GM20431 (cell line): Measurements from ENCODE around the gene RASSF9.

Experiments
- in situ Hi-C: fragments of 300-500 bp; cut with MseI, MboI; formaldehyde crosslinking; loops from one replicate; pipeline ENCODE4 v1.15.0; 2020; ENCODE audit warnings: low sequenced_read_pairs; ENCODE audit not compliant: unreplicated experiment

Gene RASSF9

DNA sequence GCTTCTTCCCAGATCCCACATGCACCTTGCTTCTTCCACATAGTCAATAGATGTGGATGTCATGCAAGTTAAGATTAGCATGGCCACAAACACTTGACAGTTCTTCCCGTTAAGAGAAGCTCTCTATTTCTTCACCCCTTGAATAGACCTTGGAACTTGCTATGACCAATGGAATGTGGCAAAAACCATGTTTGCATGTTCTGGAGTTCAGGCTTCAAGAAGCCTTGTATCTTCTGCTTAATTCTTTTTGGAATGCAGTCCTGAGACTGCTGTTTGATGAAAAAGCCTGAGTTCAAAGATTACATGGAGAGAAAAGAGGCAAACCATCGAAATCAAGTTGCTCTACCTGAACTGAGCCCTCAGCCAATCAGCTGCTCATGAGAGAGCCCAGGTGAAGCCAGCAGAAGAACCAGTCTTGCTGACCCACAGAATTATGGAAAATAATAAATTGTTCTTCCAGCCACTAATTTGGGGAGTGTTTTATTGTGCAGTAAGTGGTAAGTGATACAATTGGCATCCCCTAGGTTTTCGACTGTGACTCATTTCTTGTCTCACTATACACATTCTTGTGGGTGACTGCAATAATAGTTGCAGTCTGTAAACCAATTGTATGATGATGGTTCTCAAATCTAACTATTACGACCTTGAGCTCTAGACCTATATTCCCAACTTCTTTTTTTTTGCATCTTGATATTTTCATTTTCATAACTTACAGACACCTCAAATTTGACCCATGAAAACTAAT is 12.6 kb downstream of the RASSF9 start:
- in situ Hi-C loops: no loop called here

DNA sequence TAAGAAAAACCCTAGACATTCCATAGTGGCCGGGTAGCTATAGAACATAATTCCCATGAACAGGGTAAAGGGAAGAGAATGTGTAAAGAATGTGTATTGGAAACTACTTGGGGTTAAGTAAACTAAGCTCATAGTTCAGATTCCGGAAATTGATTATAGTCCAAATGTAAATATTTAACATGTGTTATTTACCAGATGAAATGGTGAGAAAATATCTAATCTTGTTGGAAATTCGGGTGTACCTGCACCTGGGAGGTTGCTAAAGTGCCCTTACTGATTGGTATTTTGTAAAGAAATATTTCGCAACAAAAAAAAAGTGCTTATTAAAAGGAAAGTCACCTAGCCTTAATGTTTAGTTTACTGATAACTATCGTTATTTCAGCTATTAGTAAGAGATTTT is 14.4 kb downstream of the RASSF9 start:
- in situ Hi-C loops: no loop called here

DNA sequence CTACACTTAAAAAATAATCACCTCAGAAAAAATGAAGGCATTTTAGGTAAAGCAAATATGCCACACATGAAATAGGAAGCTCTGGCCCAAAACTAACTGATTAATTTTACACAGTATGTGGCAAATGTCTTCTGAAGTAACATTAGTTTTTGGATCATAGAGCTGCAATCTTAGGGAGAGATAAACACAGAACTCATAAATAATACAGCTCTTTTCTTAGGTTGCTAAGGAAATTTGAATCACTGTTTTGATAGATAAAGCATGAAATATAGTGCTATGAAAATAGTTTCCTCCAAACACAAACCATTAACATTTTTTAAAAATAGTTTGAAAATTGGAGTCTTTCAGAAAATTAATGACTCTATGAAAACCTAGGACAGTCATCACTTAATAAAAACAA is 15.0 kb downstream of the RASSF9 start:
- in situ Hi-C loops: no loop called here

DNA sequence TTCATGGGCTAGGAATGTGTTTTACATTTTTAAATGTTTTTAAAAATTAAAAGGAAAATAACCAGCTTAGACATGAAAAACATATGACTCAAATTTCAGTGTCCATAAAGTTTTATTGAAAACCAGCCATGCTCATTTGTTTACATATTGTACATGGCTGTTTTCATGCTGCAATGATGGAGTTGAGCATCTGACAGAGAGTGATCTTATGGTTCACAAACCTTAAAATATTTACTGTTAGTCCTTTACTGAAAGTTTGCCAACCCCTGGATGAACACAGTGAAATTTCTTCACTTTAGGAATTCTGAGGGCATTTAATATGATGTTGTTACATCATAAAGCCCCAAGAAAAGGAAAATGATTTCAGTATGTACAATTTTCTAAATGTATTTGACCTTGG is 16.1 kb downstream of the RASSF9 start:
- in situ Hi-C loops: no loop called here

DNA sequence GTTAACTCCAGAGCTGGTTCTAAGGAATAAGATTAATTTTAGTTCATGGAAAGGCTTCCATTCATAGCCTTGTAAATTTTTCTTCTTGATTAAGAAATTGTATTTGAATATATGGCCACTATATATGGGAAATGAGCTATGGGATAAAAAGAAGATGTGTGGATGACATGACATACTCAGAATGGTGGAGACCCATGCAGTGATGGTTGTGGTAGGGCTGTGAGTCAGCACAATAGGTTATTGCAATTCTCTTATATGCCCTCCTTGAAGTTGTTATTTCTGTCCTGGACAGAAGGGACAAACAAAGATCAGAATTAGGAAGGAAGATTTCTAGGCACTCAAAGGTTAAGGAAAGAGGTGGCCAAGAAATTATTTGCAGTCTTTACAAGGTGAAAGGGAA is 21.5 kb downstream of the RASSF9 start:
- in situ Hi-C loops: no loop called here

DNA sequence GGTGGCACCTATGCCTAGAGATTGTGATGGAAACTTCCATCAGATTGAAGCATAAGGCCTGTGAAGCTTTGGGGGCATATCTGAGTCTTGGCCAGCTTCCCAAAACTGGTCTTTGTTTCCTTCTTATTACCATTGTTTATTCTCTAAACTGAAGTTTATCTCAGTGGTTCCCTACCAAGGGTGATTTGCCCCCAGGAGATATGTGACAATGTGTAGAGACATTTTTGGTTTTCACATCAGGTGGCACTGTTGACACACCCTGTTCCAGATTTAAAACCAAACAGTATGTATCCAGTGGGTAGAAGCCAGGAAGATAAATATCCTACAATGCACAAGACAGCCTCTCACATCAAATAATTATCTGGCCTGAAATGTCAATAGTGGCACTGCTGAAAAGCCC is 22.1 kb downstream of the RASSF9 start:
- in situ Hi-C loops: no loop called here

DNA sequence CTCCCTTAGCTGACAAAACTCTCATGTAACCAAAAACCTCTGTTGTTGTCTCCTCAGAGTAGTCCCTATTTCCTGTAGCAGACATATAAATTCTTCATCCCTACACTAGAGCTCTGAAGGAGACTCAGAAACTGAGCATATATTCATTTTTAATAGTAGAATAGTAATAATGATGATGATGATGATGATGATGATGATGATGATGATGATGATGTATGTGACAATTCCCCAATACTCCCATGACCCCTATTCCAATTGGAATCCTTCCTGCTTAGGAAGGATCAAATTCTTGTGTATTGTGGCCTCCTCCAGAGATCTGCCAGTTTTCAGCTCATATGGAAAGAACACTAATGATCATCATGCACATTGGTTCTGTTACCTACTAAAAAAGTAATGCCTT is 26.7 kb downstream of the RASSF9 start:
- in situ Hi-C loops: no loop called here

DNA sequence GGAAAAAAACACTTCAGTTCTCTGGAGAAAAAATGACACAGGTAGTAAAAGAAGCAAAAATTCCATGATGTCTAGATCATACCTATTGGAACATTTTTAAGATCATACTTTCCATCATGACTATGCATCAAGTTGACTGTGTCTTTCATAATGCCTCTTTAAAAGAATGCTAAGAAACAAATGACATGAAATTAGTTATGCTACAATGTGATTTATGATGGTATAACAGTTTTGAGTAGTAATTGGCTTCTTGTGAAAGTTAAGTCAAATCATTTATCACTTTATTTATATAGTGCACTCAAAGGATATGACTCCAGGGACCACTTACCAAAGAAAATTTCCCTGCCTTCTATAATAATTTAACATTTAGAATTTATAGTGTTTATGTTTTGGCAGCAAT is 28.5 kb downstream of the RASSF9 start:
- in situ Hi-C loops: no loop called here

DNA sequence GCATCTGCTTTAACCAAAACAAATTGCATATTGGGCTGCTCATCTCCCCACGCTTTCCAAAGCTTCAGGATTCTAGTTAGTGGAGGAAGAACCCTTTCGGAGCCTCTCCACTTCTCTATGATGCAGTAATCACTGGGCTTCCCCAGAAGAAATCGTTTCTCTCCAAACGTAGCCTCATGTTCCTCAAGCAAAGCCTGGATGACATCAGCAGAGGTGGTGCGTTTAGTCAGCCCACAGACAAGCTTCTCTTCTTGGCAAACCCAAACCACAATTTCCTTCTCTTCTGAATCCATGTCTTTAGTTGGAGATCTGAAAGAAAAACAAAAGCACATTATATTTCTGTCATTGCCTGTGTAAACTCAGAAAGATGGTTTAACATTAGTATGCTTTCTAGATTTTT is 30.6 kb downstream of the RASSF9 start:
- in situ Hi-C loops: no loop called here

DNA sequence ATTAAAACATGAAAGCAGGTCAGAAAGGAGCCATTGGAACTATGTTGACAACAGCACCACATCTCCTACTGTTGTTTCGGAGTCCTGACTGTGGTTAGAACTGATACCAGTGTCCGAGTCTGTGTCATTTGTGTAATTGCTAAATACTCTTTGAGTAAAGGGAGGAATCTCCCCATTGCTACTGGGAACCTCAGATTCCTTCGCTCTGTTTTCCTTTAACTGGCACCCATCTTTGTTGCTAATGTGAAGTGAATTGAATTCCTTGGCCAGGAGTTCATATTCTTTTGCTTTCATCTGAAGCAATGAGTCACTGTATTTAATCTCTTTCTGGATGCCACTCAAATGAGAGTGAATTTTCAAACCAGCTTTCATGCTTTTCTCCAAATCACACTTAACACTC is 31.5 kb downstream of the RASSF9 start:
- in situ Hi-C loops: no loop called here

DNA sequence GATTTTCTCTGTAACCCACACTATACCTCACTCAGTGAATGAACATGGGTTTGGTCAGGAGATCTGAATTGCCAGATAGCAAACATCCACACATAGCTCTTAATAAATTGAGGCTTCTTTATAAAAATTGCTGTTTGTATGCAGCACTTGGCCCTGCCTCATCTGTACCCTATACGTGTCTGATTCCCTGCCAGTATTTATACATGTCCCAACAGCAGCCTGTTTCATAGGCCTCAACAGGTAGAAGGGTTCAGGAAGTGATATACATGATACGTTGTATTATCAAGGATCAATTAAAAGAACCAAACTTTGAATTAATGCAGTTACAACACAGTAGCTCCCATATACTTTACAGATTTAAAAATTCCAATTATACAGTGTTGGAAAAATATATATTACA is 32.3 kb downstream of the RASSF9 start:
- in situ Hi-C loops: no loop called here

DNA sequence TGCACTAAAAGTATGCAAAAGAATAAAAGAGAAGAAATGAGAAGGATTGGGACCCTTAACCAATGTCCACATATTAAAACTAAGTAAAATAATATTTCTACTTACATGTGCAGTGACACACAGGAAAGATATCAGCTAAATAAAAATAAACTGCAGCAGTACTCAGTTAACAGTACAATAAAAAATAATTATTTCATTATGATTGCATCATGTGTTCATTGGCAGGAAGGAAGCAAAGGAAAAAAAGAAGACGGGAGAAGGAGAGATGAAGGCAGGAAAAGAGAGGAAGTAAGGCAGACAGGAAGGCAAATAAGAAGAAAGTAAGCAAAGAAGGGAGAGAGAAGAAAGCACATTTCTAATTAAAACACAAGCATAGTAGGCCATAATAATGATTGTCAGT is 33.0 kb downstream of the RASSF9 start:
- in situ Hi-C loops: no loop called here

DNA sequence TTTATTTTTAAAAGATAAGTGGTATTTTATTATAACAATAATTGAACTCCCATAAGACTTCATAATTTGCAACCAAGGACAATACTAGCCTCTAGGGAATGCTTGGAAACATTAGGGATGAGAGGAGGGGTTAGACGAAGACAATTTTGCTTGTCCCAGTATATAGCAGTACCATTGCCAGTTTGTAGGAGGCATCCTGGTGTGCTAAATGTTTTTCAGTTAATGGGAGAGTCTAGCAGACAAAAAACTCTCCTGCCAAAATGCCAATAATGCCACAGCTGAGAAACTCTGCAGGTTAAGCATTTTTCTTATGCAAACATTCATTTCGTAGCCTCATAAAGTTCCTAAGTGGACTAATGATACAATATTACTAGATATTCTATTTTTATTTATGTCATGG is 38.1 kb downstream of the RASSF9 start:
- in situ Hi-C loops: no loop called here

DNA sequence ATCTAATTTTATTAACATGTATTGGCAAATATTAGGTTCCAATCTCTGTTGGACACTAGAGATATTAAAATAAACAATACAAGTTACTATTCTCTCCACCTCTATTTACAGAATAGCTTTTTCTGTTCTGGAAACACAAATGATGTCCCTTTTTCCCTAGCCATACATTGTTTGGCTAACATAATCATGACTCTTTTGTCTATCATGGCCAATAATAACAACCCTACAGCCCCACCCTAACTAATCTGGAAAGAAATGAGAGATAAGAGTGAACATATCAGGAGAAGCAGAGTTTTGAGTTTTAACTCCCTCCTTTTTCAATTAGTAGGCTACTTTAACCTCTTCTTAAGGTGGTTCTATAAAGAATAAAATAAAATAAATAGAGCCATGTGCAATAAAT is 40.2 kb downstream of the RASSF9 start:
- in situ Hi-C loops: no loop called here

DNA sequence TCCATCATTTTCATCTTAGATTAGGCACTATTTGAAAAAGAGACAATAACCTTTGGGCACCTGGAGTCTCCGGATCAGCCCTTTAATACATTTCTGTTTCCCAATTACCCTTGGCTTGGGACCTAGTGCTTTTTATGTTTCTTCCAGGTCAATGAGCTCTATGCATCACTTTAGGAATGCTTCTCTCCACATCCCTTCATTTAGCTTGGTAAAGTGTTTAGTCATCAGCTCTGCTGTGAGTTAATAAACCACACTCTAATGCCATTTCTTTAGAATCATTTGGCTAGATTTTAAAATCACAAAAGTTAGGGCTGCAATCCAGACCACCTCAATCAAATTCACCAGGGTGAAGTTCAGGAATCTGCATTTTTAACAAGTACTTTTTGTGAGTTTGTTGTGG is 41.7 kb downstream of the RASSF9 start:
- in situ Hi-C loops: no loop called here

DNA sequence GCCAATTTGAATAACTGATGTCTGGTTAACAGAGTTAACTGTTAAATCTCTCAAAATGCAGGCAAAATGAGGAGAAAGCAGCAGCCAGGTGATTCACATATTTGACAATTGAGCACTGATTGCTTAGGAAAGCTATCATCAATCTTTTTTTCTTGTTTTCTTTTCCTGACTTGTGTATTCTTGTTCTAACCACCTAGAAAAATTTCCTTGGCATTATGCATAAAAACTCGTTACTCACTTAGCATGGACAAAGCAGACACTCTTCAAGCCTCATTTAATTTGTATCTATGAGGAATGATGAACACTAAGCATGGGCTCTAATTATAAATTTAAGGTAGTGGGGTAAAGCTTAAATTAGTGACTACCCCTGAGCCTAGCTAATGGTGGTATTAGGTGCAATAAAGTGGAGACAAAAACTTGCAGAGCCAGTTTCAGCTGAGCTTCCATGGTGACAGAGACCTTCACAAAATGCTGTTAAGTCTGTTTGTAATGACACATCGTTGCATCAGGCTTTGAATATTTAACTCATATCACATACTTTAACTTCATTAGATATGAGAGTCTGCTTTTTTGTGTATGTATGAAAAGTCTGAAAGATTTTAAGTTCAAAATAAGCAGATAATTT is 52.0 kb downstream of the RASSF9 start:
- in situ Hi-C loops: no loop called here

DNA sequence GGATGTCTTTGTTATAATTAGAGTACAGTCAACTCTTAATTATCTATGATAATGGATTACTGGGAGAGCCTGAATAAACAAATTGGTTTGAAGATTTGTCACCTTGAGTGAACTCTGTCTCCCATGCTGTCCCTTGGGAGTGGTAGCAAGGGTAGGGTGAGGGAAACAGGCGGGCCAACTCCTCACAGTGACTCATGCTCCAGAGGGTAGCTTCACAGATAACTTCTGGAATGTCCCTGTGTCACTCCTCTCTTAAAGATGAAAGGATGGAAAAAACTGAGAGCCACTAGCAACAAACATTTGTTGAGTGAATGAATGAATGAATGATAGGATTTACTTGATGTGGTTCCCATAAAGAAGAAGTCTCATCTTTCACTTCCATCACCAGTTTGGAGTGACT is 53.5 kb downstream of the RASSF9 start:
- in situ Hi-C loops: no loop called here

DNA sequence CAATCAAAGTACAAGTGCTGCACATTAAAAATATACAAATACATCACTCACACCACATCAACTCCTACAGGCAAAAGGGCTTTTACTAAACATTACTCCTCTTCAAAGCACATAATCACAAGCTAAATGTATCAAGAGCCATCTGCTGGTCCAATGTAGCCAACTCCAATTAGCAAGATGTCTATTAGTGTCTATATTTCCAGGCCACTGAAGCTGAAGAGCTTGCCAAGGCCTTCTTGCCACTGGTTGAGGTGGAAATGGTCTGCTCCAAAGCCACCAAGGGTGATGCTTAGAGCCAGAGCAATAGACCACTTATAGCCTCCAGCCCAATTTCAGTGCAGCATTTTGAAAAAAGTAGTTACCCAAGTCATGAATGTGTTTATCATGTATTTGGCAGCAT is 54.4 kb downstream of the RASSF9 start:
- in situ Hi-C loops: no loop called here

DNA sequence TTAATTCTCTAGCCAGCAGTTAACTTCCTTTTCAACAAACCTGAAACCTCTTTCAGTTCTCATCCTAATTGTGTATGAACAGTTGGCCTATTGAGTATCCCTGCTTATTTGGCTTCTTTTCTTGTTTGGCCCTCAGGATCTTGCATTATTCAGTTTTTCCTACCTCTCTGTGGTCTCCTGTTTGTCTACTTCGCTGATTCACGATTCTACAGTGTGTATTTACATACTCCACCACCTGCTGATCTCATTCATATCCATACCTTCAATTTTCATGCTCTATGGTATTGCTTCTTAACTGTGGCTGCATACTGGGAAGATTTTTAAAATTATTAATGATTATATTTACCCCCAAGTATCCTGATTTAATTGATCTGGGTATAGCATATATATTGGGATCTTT is 56.4 kb downstream of the RASSF9 start:
- in situ Hi-C loops: no loop called here

DNA sequence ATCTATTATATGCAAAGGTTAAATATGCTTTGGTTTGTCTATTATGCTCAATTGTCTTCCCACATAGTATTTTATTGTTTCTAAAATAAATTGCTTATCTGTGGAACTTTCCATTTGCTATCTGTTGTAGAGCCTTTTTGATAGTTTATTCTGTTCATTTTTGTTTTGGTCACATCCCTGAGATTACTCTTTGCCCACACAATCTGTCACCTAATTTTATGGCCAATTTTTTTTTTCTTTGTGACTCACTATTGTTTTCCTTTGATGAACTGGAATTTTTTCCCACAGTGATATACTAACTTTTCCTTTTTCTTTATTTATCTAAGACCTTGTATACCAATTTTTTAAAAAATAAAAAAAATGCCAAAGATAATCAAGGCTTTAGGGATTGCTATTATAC is 61.1 kb downstream of the RASSF9 start:
- in situ Hi-C loops: no loop called here

DNA sequence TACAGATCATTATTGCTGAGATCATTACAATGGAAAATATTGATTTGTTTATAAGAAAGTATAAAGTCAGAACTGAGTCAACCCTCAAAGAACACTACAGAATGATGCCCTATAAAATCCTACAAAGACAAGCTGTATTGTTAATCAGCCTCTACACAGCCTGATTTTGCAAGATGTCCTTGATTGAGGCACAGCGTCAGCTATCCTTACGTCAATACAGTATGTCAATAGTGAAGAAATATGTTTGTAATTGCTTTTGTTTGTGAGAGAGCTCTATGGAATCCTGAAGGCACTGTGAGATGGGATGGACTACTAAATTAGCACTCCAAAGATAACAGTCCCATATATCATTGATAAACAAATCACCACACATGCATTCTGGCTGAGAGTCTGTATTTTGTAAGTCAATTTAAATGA is 70.7 kb downstream of the RASSF9 start:
- in situ Hi-C loops: no loop called here

DNA sequence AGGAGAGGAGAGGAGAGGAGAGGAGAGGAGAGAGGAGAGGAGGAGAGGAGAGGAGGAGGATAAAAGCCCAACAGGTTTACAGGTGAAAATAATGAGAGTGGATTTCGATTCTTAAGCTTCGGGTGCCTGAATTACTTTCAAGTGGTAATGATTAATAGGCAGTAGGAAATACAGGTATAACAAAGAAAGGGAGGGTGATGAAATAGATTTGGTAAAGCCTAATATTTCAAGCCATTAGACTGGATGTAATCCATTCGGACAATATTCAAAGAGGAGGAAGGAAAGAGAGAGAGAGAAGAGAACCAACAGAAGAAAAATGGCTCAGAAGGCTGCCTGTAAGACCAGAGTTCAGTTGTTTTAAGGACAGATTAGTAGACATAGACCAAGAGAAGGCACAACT is 76.6 kb downstream of the RASSF9 start:
- in situ Hi-C loops: no loop called here
